ENCODE measurements around the gene CRYGN.

CRYGN gene

GRCh38 chr7:151391358-151391730 is 48.6 kb downstream of the CRYGN start:
- DNase-seq (ENCODE audit: low spot score) = no peak

GRCh38 chr7:151390598-151391357 is 49.2 kb downstream of the CRYGN start:
- no peak for DNase-seq (ENCODE audit: low spot score)

- no peak for DNase-seq (ENCODE audit: low spot score)
These were observed 50.0 kb downstream of the CRYGN start for GRCh38 chr7:151389768-151390597.

GRCh38 chr7:151389096-151389767 is 50.7 kb downstream of the CRYGN start:
- DNase-seq (ENCODE audit: low spot score) = no peak

GRCh38 chr7:151388430-151388829 is 51.5 kb downstream of the CRYGN start:
- DNase-seq (ENCODE audit: low spot score) = no peak

GRCh38 chr7:151388007-151388297 is 52.0 kb downstream of the CRYGN start:
- DNase-seq (ENCODE audit: low spot score) = no peak

GRCh38 chr7:151387161-151388006 is 52.6 kb downstream of the CRYGN start:
- no peak for DNase-seq (ENCODE audit: low spot score)

GRCh38 chr7:151386301-151387160 is 53.4 kb downstream of the CRYGN start:
- no peak for DNase-seq (ENCODE audit: low spot score)

GRCh38 chr7:151385626-151386300 is 54.2 kb downstream of the CRYGN start:
- no peak for DNase-seq (ENCODE audit: low spot score)

GRCh38 chr7:151384776-151385625 is 54.9 kb downstream of the CRYGN start:
- DNase-seq (ENCODE audit: low spot score) = no peak

GRCh38 chr7:151384352-151384697 is 55.6 kb downstream of the CRYGN start:
- DNase-seq (ENCODE audit: low spot score) = no peak

GRCh38 chr7:151383638-151384351 is 56.1 kb downstream of the CRYGN start:
- DNase-seq (ENCODE audit: low spot score) = no peak

GRCh38 chr7:151382079-151382885 is 57.7 kb downstream of the CRYGN start:
- DNase-seq (ENCODE audit: low spot score) = peak; percentile 13

GRCh38 chr7:151381348-151382078 is 58.4 kb downstream of the CRYGN start:
- peak; percentile 54 for DNase-seq (ENCODE audit: low spot score)

GRCh38 chr7:151381098-151381347 is 58.9 kb downstream of the CRYGN start:
- no peak for DNase-seq (ENCODE audit: low spot score)

GRCh38 chr7:151380199-151381097 is 59.5 kb downstream of the CRYGN start:
- DNase-seq (ENCODE audit: low spot score) = no peak
